Liver (tissue), 9 donors: ENCODE data around the gene ADGRA1. TPM values are rescaled to one million over a fixed set of nuclear protein-coding genes. Genes with fewer than 3 reads are reported as not detected.

Experiments used
- DNase-seq: peaks from one replicate; pipeline ENCODE4 v3.0.0-alpha.2; 2017; ENCODE audit warnings: low spot score
- H3K27ac ChIP-seq, 2 donors: one replicate each; pipeline ENCODE4 v1.7.0; 2013; ENCODE audit warnings: inconsistent platforms in 2 of 2, low read length in 2 of 2, control low read depth in 1 of 2, low read depth in 1 of 2, mild to moderate bottlenecking in 1 of 2
- H3K27me3 ChIP-seq, 4 donors: one replicate each; pipeline versions ENCODE4 v1.6.1 to v1.7.0; 2013; ENCODE audit warnings: low read length in 3 of 4, inconsistent platforms in 1 of 4, mild to moderate bottlenecking in 1 of 4, moderate library complexity in 1 of 4; ENCODE audit not compliant: control insufficient read depth in 4 of 4, insufficient read depth in 4 of 4
- H3K36me3 ChIP-seq, 4 donors: one replicate each; pipeline versions ENCODE4 v1.6.1 to v1.7.0; 2013; ENCODE audit warnings: low read length in 3 of 4, mild to moderate bottlenecking in 3 of 4, low read depth in 1 of 4, moderate library complexity in 1 of 4; ENCODE audit not compliant: control insufficient read depth in 4 of 4, insufficient read depth in 3 of 4
- H3K4me1 ChIP-seq, 4 donors: one replicate each; pipeline versions ENCODE4 v1.6.1 to v1.7.0; 2013; ENCODE audit warnings: low read length in 3 of 4, mild to moderate bottlenecking in 3 of 4, moderate library complexity in 1 of 4; ENCODE audit not compliant: control insufficient read depth in 4 of 4, insufficient read depth in 4 of 4
- H3K4me3 ChIP-seq, 3 donors: one replicate each; pipeline versions ENCODE4 v1.6.1 to v1.7.0; 2013; ENCODE audit warnings: low read length in 3 of 3, control low read depth in 1 of 3, low read depth in 1 of 3, mild to moderate bottlenecking in 1 of 3
- H3K9ac ChIP-seq, 2 donors: one replicate each; pipeline ENCODE4 v1.7.0; 2013; ENCODE audit warnings: low read length in 2 of 2, mild to moderate bottlenecking in 2 of 2, moderate library complexity in 2 of 2, control low read depth in 1 of 2, low read depth in 1 of 2
- H3K9me3 ChIP-seq, 4 donors: one replicate each; pipeline versions ENCODE4 v1.6.1 to v1.7.0; 2013; ENCODE audit warnings: low read length in 3 of 4; ENCODE audit not compliant: control insufficient read depth in 4 of 4
- EGR1 ChIP-seq, 2 donors: IDR thresholded peaks; 2 replicates each; pipeline ENCODE4 v1.6.1; 2016 to 2018; ENCODE audit warnings: antibody characterized with exemption in 2 of 2, low read depth in 2 of 2
- FOXA1 ChIP-seq: IDR thresholded peaks from 2 replicates; pipeline ENCODE4 v1.6.1; 2016; ENCODE audit warnings: antibody characterized with exemption
- FOXA2 ChIP-seq: IDR thresholded peaks from 2 replicates; pipeline ENCODE4 v1.6.1; 2016; ENCODE audit warnings: antibody characterized with exemption
- GABPA ChIP-seq, 2 donors: IDR thresholded peaks in 1 of 2; conservative IDR thresholded peaks in 1 of 2; 2 replicates each; pipeline ENCODE4 v1.6.1; 2016; ENCODE audit warnings: antibody characterized with exemption in 2 of 2, mild to moderate bottlenecking in 1 of 2, moderate library complexity in 1 of 2
- HNF4A ChIP-seq, 2 donors: conservative IDR thresholded peaks; 2 replicates each; pipeline ENCODE4 v1.6.1; 2016; ENCODE audit warnings: antibody characterized with exemption in 2 of 2, mild to moderate bottlenecking in 2 of 2
- HNF4G ChIP-seq: IDR thresholded peaks from 2 replicates; pipeline ENCODE4 v1.6.1; 2016; ENCODE audit warnings: antibody characterized with exemption
- JUND ChIP-seq, 2 donors: IDR thresholded peaks; 2 replicates each; pipeline ENCODE4 v1.6.1; 2016; ENCODE audit warnings: antibody characterized with exemption in 2 of 2
- NR2F2 ChIP-seq: IDR thresholded peaks from 2 replicates; pipeline ENCODE4 v1.6.1; 2016; ENCODE audit warnings: antibody characterized with exemption
- RAD21 ChIP-seq, 2 donors: IDR thresholded peaks; 2 replicates each; pipeline ENCODE4 v1.6.1; 2016; ENCODE audit warnings: antibody characterized with exemption in 2 of 2, mild to moderate bottlenecking in 2 of 2
- RXRA ChIP-seq, 2 donors: IDR thresholded peaks; 2 replicates each; pipeline ENCODE4 v1.6.1; 2017 to 2018; ENCODE audit warnings: antibody characterized with exemption in 2 of 2, mild to moderate bottlenecking in 1 of 2
- SP1 ChIP-seq: IDR thresholded peaks from 2 replicates; pipeline ENCODE4 v1.6.1; 2018; ENCODE audit warnings: antibody characterized with exemption, mild to moderate bottlenecking
- TAF1 ChIP-seq: conservative IDR thresholded peaks from 2 replicates; pipeline ENCODE4 v1.6.1; 2016; ENCODE audit warnings: antibody characterized with exemption, mild to moderate bottlenecking
- YY1 ChIP-seq: IDR thresholded peaks from 2 replicates; pipeline ENCODE4 v1.6.1; 2016; ENCODE audit warnings: antibody characterized with exemption, mild to moderate bottlenecking
- WGBS: extraction: QIAGEN DNeasy Blood & Tissue Kit; methylation state at CpG from one replicate; pipeline ENCODE4 v1.1.7; 2013; 5-methylcytosine and 5-hydroxymethylcytosine counted together
- polyA plus RNA-seq, 2 donors: library from polyadenylated mRNA; stranded (reverse) in 1 of 2; unstranded in 1 of 2; fragments of 200-250 nt in 1 of 2; fragments of >200 nt in 1 of 2; fragmentation: Nextera tagmentation in 1 of 2; extraction: Ambion mirVana in 1 of 2; gene quantifications; one replicate each; pipeline versions ENCODE4 v1.2.1 to v1.2.3, GENCODE V29; 2013 to 2015
- total RNA-seq, 2 donors: library from RNA; depleted of rRNA; stranded (reverse); fragments of >200 nt; gene quantifications; one replicate each; pipeline ENCODE4 v1.2.3, GENCODE V29; 2014
- TF ChIP-seq, protein P1 (sequence below): fragments of 150-350 bp; IDR thresholded peaks from 2 replicates; pipeline ENCODE4 v1.5.1; 2017; ENCODE audit warnings: improper control_type of control experiment, low read depth, low read length; ENCODE audit not compliant: missing input control
- TF ChIP-seq, protein P2 (sequence below): IDR thresholded peaks from 2 replicates; pipeline ENCODE4 v1.6.1; 2016; ENCODE audit warnings: antibody characterized with exemption
- TF ChIP-seq, protein P3 (sequence below): IDR thresholded peaks from 2 replicates; pipeline ENCODE4 v1.6.1; 2016; ENCODE audit warnings: antibody characterized with exemption
- TF ChIP-seq, protein P4 (sequence below): IDR thresholded peaks from 2 replicates; pipeline ENCODE4 v1.6.1; 2016; ENCODE audit warnings: antibody characterized with exemption, mild to moderate bottlenecking
- TF ChIP-seq, protein P5 (sequence below): IDR thresholded peaks from 2 replicates; pipeline ENCODE4 v1.6.1; 2016; ENCODE audit warnings: antibody characterized with exemption
- donor health status: healthy.
- donor health status: healthy.
- donor health status: healthy.
- donor health status: healthy.
- donor health status: healthy.

ADGRA1 gene
- total and polyA plus RNA-seq, 4 donors = 0.08 to 0.70 (median 0.12) TPM; not detected in 1

DNA sequence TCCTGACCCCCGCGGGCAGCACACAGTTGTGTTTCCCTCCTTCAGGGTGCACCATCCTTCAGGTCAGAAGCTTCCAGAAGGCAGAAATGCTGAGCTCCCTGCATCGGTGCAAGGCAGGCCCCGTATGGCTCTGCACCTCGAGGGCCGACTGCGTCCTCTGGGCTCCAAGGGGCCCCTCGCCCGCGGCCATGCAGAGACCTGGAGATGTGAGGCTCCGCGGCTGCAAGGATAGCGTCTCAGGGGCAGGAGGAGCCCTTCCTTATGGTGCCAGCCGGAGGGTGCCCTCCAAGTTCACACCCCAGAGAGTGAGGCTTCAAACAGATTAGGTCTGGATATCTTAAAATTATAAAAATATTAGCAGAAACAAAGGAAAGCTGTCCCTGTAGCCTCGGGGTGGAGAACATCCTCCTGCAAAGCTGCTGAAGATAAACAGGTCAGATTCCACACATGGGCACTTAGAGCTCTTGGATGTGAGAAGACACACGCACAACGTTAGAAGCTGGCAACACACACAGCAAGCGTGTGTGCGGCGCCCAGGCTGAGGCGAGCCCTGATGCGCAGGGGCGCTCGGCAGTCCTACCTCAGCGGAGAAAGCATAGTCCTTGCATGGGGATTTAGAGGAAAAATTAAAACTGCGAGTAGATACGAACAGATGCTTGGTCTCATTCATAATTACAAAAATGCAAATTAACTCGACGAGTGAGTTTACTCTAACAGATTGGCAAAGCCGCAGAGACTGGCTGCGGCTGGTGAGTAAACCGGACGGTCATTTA lies 92.7 kb downstream of the ADGRA1 start:
- Histone ChIP-seq H3K9me3 (no peaks in the 10 kb centered on the region), H3K9ac (no peak overlapping the region), H3K27ac (no peak overlapping the region), H3K27me3 (no peaks in the 10 kb centered on the region), H3K4me3 (no peak overlapping the region), H3K4me1 (no peaks in the 10 kb centered on the region), H3K36me3 (no peaks in the 10 kb centered on the region)
- DNase-seq = no peak
- 90% methylated on average over 33 of the region's 33 CpGs for WGBS
- TF ChIP-seq TAF1 (no peak), SP1 (no peak), HNF4A (conservative IDR thresholded peaks at IDR 0.05) (no peak), RXRA (IDR thresholded peaks at IDR 0.05) (no peak), FOXA1 (no peak), EGR1 (IDR thresholded peaks at IDR 0.05; ENCODE audit: low read depth in 2 of 2) (no peak), FOXA2 (no peak), RAD21 (IDR thresholded peaks at IDR 0.05) (no peak), HNF4G (no peak), GABPA (IDR thresholded peaks at IDR 0.05 in 1 of 2, conservative IDR thresholded peaks at IDR 0.05 in 1 of 2) (no peak), YY1 (no peak), NR2F2 (no peak), JUND (IDR thresholded peaks at IDR 0.05) (no peak)
- TF ChIP-seq, protein P1, sequence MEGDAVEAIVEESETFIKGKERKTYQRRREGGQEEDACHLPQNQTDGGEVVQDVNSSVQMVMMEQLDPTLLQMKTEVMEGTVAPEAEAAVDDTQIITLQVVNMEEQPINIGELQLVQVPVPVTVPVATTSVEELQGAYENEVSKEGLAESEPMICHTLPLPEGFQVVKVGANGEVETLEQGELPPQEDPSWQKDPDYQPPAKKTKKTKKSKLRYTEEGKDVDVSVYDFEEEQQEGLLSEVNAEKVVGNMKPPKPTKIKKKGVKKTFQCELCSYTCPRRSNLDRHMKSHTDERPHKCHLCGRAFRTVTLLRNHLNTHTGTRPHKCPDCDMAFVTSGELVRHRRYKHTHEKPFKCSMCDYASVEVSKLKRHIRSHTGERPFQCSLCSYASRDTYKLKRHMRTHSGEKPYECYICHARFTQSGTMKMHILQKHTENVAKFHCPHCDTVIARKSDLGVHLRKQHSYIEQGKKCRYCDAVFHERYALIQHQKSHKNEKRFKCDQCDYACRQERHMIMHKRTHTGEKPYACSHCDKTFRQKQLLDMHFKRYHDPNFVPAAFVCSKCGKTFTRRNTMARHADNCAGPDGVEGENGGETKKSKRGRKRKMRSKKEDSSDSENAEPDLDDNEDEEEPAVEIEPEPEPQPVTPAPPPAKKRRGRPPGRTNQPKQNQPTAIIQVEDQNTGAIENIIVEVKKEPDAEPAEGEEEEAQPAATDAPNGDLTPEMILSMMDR = no peak
- TF ChIP-seq, protein P2, sequence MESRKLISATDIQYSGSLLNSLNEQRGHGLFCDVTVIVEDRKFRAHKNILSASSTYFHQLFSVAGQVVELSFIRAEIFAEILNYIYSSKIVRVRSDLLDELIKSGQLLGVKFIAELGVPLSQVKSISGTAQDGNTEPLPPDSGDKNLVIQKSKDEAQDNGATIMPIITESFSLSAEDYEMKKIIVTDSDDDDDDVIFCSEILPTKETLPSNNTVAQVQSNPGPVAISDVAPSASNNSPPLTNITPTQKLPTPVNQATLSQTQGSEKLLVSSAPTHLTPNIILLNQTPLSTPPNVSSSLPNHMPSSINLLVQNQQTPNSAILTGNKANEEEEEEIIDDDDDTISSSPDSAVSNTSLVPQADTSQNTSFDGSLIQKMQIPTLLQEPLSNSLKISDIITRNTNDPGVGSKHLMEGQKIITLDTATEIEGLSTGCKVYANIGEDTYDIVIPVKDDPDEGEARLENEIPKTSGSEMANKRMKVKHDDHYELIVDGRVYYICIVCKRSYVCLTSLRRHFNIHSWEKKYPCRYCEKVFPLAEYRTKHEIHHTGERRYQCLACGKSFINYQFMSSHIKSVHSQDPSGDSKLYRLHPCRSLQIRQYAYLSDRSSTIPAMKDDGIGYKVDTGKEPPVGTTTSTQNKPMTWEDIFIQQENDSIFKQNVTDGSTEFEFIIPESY = no peak
- TF ChIP-seq, protein P3, sequence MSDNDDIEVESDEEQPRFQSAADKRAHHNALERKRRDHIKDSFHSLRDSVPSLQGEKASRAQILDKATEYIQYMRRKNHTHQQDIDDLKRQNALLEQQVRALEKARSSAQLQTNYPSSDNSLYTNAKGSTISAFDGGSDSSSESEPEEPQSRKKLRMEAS = no peak
- TF ChIP-seq, protein P4, sequence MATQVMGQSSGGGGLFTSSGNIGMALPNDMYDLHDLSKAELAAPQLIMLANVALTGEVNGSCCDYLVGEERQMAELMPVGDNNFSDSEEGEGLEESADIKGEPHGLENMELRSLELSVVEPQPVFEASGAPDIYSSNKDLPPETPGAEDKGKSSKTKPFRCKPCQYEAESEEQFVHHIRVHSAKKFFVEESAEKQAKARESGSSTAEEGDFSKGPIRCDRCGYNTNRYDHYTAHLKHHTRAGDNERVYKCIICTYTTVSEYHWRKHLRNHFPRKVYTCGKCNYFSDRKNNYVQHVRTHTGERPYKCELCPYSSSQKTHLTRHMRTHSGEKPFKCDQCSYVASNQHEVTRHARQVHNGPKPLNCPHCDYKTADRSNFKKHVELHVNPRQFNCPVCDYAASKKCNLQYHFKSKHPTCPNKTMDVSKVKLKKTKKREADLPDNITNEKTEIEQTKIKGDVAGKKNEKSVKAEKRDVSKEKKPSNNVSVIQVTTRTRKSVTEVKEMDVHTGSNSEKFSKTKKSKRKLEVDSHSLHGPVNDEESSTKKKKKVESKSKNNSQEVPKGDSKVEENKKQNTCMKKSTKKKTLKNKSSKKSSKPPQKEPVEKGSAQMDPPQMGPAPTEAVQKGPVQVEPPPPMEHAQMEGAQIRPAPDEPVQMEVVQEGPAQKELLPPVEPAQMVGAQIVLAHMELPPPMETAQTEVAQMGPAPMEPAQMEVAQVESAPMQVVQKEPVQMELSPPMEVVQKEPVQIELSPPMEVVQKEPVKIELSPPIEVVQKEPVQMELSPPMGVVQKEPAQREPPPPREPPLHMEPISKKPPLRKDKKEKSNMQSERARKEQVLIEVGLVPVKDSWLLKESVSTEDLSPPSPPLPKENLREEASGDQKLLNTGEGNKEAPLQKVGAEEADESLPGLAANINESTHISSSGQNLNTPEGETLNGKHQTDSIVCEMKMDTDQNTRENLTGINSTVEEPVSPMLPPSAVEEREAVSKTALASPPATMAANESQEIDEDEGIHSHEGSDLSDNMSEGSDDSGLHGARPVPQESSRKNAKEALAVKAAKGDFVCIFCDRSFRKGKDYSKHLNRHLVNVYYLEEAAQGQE = no peak
- TF ChIP-seq, protein P5, sequence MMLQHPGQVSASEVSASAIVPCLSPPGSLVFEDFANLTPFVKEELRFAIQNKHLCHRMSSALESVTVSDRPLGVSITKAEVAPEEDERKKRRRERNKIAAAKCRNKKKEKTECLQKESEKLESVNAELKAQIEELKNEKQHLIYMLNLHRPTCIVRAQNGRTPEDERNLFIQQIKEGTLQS = no peak
